KOPT-K1 (cell line): ENCODE data around the gene RNF34.
"Not testable (repeated sequence)": the region's sequence is repeated elsewhere in the genome, so short reads cannot be mapped to it uniquely, and the experiment has no call there.

Experiments
- H3K27ac ChIP-seq: fragments of 200-600 bp; sonication (generic); 2 replicates; pipeline ENCODE4 v1.5.1; 2016; ENCODE audit warnings: antibody characterized with exemption, mild to moderate bottlenecking, low read depth, low read length; ENCODE audit not compliant: poor library complexity, severe bottlenecking
- H3K36me3 ChIP-seq: fragments of 200-600 bp; sonication (generic); 2 replicates; pipeline ENCODE4 v1.5.1; 2017; ENCODE audit warnings: antibody characterized with exemption, mild to moderate bottlenecking, low read length, moderate library complexity; ENCODE audit not compliant: insufficient read depth
- H3K9me3 ChIP-seq: fragments of 200-600 bp; sonication (generic); 2 replicates; pipeline ENCODE4 v1.5.1; 2017; ENCODE audit warnings: antibody characterized with exemption, low read length, mild to moderate bottlenecking; ENCODE audit not compliant: insufficient read depth, poor library complexity, severe bottlenecking

RNF34 gene

GRCh38 chr12:121376754-121377697 lies 22.9 kb upstream of the RNF34 start:
- H3K36me3 ChIP-seq, result no peaks in the 10 kb centered on the region
- H3K9me3 ChIP-seq, result no peaks in the 10 kb centered on the region

DNA sequence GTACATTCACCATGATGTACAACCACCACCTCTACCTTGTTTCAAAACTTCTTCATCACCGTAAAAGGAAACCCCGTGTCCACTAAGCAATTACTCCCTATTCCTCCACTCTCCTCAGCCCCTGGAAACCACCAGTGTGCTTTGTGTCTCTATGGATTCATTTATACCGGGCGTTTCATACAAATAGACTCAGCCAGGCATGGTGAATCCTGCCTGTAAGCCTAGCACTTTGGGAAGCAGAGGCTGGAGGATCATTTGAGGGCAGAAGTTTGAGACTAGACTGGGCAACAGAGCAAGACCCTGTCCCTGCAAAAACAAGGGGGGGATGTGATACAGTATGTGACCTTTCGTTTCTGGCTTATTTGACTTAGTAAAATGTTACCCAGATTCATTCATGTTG lies 21.2 kb upstream of the RNF34 start:
- H3K9me3 ChIP-seq, result no peaks in the 10 kb centered on the region
- no peaks in the 10 kb centered on the region for H3K36me3 ChIP-seq
- no peak overlapping the region for H3K27ac ChIP-seq

More at GRCh38 chr12:121376754-121377697, 22.9 kb upstream of the RNF34 start:
- no peak overlapping the region for H3K27ac ChIP-seq

DNA sequence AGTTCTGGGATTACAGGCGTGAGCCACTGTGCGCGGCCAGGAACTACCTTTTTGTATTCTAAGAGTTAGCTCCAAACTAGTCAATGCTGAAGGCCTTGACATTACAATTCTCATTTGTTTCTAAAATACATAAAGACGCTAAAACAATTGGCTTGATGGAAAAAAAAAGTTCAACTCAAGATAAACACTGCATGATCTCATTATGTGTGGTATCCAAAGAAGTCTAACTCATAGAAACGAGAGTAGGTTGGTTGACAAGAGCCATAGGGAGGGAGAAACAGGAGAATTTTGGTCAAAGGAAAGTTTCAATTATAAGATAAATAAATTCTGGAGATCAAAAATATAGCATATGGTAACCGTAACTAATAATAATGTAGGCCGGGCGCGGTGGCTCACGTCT lies 20.0 kb upstream of the RNF34 start:
- Histone ChIP-seq H3K9me3 (no peaks in the 10 kb centered on the region), H3K36me3 (no peaks in the 10 kb centered on the region), H3K27ac (no peak overlapping the region)

GRCh38 chr12:121383601-121384021 lies 16.3 kb upstream of the RNF34 start:
- Histone ChIP-seq H3K36me3 (no peaks in the 10 kb centered on the region), H3K9me3 (no peaks in the 10 kb centered on the region)

GRCh38 chr12:121384891-121385290 lies 15.0 kb upstream of the RNF34 start:
- H3K27ac ChIP-seq, H3K36me3 ChIP-seq, H3K9me3 ChIP-seq: not testable (repeated sequence)

More at GRCh38 chr12:121383601-121384021, 16.3 kb upstream of the RNF34 start:
- no peak overlapping the region for H3K27ac ChIP-seq

GRCh38 chr12:121388421-121388981 lies 11.4 kb upstream of the RNF34 start:
- H3K9me3 ChIP-seq, result no peaks in the 10 kb centered on the region
- H3K36me3 ChIP-seq, result no peaks in the 10 kb centered on the region
- no peak overlapping the region for H3K27ac ChIP-seq

GRCh38 chr12:121390856-121391255 lies 9.1 kb upstream of the RNF34 start:
- Histone ChIP-seq H3K9me3 (no peaks in the 10 kb centered on the region), H3K27ac (no peak overlapping the region), H3K36me3 (no peaks in the 10 kb centered on the region)

GRCh38 chr12:121391619-121392324 lies 8.1 kb upstream of the RNF34 start:
- Histone ChIP-seq H3K9me3 (no peaks in the 10 kb centered on the region), H3K27ac (peak overlapping the region; percentile 42), H3K36me3 (no peaks in the 10 kb centered on the region)

GRCh38 chr12:121392325-121392716 lies 7.6 kb upstream of the RNF34 start:
- Histone ChIP-seq H3K27ac (no peak overlapping the region), H3K9me3 (no peaks in the 10 kb centered on the region), H3K36me3 (no peaks in the 10 kb centered on the region)

DNA sequence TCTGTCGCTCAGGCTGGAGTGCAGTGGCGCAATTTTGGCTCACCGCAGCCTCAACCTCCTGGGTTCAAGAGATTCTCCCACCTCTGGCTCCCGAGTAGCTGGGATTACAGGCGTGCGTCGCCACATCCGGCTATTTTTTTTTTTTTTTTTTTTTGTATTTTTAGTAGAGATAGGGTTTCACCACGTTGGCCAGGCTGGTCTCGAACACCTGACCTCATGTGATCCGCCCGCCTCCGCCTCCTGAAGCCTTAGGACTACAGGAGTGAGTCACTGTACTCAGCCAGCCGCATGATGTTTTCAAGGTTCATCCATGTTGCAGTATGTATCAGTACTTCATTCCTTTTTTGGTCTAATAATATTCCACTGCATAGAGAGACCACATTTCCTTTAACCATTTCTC lies 2.4 kb upstream of the RNF34 start:
- no peaks in the 10 kb centered on the region for H3K9me3 ChIP-seq

GRCh38 chr12:121398355-121398754 lies 1.6 kb upstream of the RNF34 start:
- no peaks in the 10 kb centered on the region for H3K9me3 ChIP-seq
- H3K27ac ChIP-seq, result no peak overlapping the region
- H3K36me3 ChIP-seq, result peaks cover 10% of the 10 kb centered on the region

More for the DNA sequence above, 2.4 kb upstream of the RNF34 start:
- Histone ChIP-seq H3K27ac (no peak overlapping the region), H3K36me3 (0 out of 2 replicates have a peak, but pooled peaks cover 3% of the 10 kb centered on the region)

DNA sequence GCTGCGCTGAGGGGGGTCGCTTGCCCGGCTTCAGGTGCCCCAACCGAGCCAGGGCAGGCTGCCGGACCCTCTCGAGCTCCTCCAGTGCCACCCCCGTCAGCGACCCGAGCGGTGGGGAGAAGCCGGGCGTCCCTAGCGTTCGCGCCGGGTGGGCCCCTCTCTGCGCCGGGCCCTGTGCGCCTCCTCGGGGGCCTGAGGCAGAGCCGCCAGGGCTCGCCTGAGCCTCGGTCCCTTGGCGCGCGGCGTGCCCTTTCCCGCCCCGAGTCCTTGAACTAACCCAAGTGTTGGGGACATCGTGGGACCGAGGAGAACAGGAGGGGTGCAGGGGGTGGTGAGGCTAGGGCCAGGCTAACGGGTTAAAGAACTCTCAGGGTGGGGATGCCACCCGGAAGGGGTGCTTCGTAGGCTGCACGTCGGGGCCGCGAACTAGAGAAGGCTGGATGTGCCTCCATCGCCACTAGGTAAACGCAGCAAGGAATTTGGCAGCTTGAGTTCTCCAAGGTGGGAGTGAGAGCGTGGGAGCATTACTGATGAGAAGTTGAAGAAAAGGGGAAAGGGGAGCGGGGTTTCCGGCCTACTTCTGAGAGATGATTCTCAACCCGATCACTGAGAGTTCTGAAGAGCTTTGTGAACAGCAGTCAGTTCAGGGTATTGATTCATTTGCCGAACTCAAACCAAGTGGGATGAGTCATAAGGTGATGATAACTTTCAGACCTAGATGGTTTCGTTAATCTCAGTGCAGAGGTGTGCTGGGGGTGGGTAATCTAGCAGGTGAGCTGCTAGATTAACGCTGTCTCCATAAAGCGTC lies 618 bp downstream of the RNF34 start:
- Histone ChIP-seq H3K36me3 (peaks cover 31% of the 10 kb centered on the region), H3K27ac (peak overlapping the region; percentile 78), H3K9me3 (no peaks in the 10 kb centered on the region)

- H3K9me3 ChIP-seq, result no peaks in the 10 kb centered on the region
- H3K36me3 ChIP-seq, result peaks cover 61% of the 10 kb centered on the region
- H3K27ac ChIP-seq, result no peak overlapping the region
These were observed 3.8 kb downstream of the RNF34 start for GRCh38 chr12:121403721-121404120.

DNA sequence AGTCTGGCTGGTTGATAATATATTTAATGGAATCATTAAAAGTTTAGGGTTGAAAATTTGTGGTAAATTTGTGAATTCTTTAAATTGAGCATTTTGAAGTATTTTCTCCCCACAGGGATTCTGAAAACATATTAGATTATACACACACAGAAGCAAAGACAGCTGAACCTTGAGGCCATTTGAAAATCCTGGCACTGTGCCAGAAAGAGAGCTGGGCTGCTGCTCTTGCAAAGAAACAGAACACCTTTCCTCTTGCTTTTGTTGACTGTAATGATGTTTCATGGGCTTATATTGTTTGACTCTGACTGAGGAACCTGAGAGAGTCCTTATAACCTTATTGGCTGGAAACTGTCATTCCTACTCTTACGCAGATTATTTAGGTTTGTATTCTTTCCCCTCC lies 4.8 kb downstream of the RNF34 start:
- no peak overlapping the region for H3K27ac ChIP-seq

More for the DNA sequence above, 4.8 kb downstream of the RNF34 start:
- Histone ChIP-seq H3K36me3 (peaks cover 71% of the 10 kb centered on the region), H3K9me3 (no peaks in the 10 kb centered on the region)
